Measurements from ENCODE around the gene NEDD9.

DNA sequence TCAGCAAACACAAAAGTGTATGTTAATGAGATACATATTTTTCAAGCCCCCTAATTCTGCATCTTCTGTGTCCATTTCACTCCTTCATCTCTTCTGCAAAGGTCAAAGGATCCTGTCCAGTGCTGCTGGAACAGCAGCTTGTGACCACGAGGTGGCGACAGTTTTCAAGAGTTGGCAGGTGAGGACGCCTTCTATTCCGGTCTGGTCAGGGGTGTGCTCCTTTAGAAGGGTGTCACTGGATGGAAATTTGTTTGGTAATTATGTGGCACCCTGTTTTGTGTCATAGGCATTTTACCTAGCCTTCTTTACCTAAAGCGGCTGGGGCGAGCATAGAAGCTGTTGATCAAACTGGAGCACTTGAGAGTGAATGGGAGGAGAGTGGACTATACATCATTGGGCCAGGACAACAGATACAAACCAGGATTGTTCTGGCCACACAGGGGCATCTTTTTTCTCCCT, 88.0 kb downstream of the NEDD9 start:
- TF ChIP-seq NCOA2 (CRISPR knock-in tag; IDR thresholded peaks at IDR 0.05) (0 out of 2 replicates have a peak, but pooled peaks have one; percentile 30), ZFX (CRISPR knock-in tag; IDR thresholded peaks at IDR 0.05; ENCODE audit: low read depth) (no peak; the same call in 1 of the 2 replicates), TAF1 (CRISPR knock-in tag; IDR thresholded peaks at IDR 0.05) (no peak), NR2C2 (CRISPR knock-in tag; IDR thresholded peaks at IDR 0.05; ENCODE audit: borderline replicate concordance) (peak; percentile 76; the same call in 1 of the 2 replicates), BCLAF1 (IDR thresholded peaks at IDR 0.05) (no peak)
- TF ChIP-seq, protein P1, sequence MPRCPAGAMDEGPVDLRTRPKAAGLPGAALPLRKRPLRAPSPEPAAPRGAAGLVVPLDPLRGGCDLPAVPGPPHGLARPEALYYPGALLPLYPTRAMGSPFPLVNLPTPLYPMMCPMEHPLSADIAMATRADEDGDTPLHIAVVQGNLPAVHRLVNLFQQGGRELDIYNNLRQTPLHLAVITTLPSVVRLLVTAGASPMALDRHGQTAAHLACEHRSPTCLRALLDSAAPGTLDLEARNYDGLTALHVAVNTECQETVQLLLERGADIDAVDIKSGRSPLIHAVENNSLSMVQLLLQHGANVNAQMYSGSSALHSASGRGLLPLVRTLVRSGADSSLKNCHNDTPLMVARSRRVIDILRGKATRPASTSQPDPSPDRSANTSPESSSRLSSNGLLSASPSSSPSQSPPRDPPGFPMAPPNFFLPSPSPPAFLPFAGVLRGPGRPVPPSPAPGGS (CRISPR knock-in tag; IDR thresholded peaks at IDR 0.05): no peak
- TF ChIP-seq, protein P2, sequence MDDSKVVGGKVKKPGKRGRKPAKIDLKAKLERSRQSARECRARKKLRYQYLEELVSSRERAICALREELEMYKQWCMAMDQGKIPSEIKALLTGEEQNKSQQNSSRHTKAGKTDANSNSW (CRISPR knock-in tag; IDR thresholded peaks at IDR 0.05; ENCODE audit: borderline replicate concordance): no peak

Data from HepG2 (cell line).